ENCODE measurements around the gene PIAS2.

Gene PIAS2

GRCh38 chr18:46794607-46795006, 122.7 kb downstream of the PIAS2 start:
- H3K4me3 ChIP-seq (ENCODE audit: severe bottlenecking), result no peak overlapping the region
- H3K27me3 ChIP-seq (ENCODE audit: insufficient read depth, poor library complexity, severe bottlenecking), result no peaks in the 10 kb centered on the region
- H3K27ac ChIP-seq (ENCODE audit: poor library complexity, severe bottlenecking), result no peak overlapping the region
- no peak for TF ChIP-seq CTCF (IDR thresholded peaks at IDR 0.05; ENCODE audit: poor library complexity, severe bottlenecking)
- H3K4me1 ChIP-seq (ENCODE audit: insufficient read depth, poor library complexity, severe bottlenecking), result no peaks in the 10 kb centered on the region
- no peaks in the 10 kb centered on the region for H3K36me3 ChIP-seq (ENCODE audit: low read depth)
- no peak for ATAC-seq (ENCODE audit: low read depth)
- DNase-seq (ENCODE audit: low spot score), result no peak
- no peaks in the 10 kb centered on the region for H3K9me3 ChIP-seq (ENCODE audit: severe bottlenecking)

- no peak overlapping the region for H3K4me3 ChIP-seq (ENCODE audit: severe bottlenecking)
- H3K36me3 ChIP-seq (ENCODE audit: low read depth), result no peaks in the 10 kb centered on the region
- DNase-seq (ENCODE audit: low spot score) (no peak), ATAC-seq (ENCODE audit: low read depth) (no peak)
- H3K4me1 ChIP-seq (ENCODE audit: insufficient read depth, poor library complexity, severe bottlenecking), result no peaks in the 10 kb centered on the region
- H3K9me3 ChIP-seq (ENCODE audit: severe bottlenecking), result no peaks in the 10 kb centered on the region
- H3K27ac ChIP-seq (ENCODE audit: poor library complexity, severe bottlenecking), result no peak overlapping the region
- no peak for TF ChIP-seq CTCF (IDR thresholded peaks at IDR 0.05; ENCODE audit: poor library complexity, severe bottlenecking)
- H3K27me3 ChIP-seq (ENCODE audit: insufficient read depth, poor library complexity, severe bottlenecking), result no peaks in the 10 kb centered on the region
Observed at GRCh38 chr18:46793565-46793964, 123.7 kb downstream of the PIAS2 start.

- ATAC-seq (ENCODE audit: low read depth) (no peak), DNase-seq (ENCODE audit: low spot score) (no peak)
- no peaks in the 10 kb centered on the region for H3K27me3 ChIP-seq (ENCODE audit: insufficient read depth, poor library complexity, severe bottlenecking)
- H3K4me1 ChIP-seq (ENCODE audit: insufficient read depth, poor library complexity, severe bottlenecking), result no peaks in the 10 kb centered on the region
- no peak for TF ChIP-seq CTCF (IDR thresholded peaks at IDR 0.05; ENCODE audit: poor library complexity, severe bottlenecking)
- no peaks in the 10 kb centered on the region for H3K9me3 ChIP-seq (ENCODE audit: severe bottlenecking)
- H3K4me3 ChIP-seq (ENCODE audit: severe bottlenecking), result no peak overlapping the region
- H3K36me3 ChIP-seq (ENCODE audit: low read depth), result no peaks in the 10 kb centered on the region
- no peak overlapping the region for H3K27ac ChIP-seq (ENCODE audit: poor library complexity, severe bottlenecking)
Observed at GRCh38 chr18:46789088-46789487, 128.2 kb downstream of the PIAS2 start.

GRCh38 chr18:46787674-46788073, 129.6 kb downstream of the PIAS2 start:
- no peak overlapping the region for H3K27ac ChIP-seq (ENCODE audit: poor library complexity, severe bottlenecking)
- no peaks in the 10 kb centered on the region for H3K9me3 ChIP-seq (ENCODE audit: severe bottlenecking)
- DNase-seq (ENCODE audit: low spot score) (no peak), ATAC-seq (ENCODE audit: low read depth) (no peak)
- H3K4me3 ChIP-seq (ENCODE audit: severe bottlenecking), result no peak overlapping the region
- H3K36me3 ChIP-seq (ENCODE audit: low read depth), result no peaks in the 10 kb centered on the region
- H3K27me3 ChIP-seq (ENCODE audit: insufficient read depth, poor library complexity, severe bottlenecking), result no peaks in the 10 kb centered on the region
- no peaks in the 10 kb centered on the region for H3K4me1 ChIP-seq (ENCODE audit: insufficient read depth, poor library complexity, severe bottlenecking)
- no peak for TF ChIP-seq CTCF (IDR thresholded peaks at IDR 0.05; ENCODE audit: poor library complexity, severe bottlenecking)

- no peak overlapping the region for H3K27ac ChIP-seq (ENCODE audit: poor library complexity, severe bottlenecking)
- TF ChIP-seq CTCF (IDR thresholded peaks at IDR 0.05; ENCODE audit: poor library complexity, severe bottlenecking), result no peak
- DNase-seq (ENCODE audit: low spot score) (no peak), ATAC-seq (ENCODE audit: low read depth) (no peak)
- no peaks in the 10 kb centered on the region for H3K27me3 ChIP-seq (ENCODE audit: insufficient read depth, poor library complexity, severe bottlenecking)
- no peaks in the 10 kb centered on the region for H3K36me3 ChIP-seq (ENCODE audit: low read depth)
- H3K4me3 ChIP-seq (ENCODE audit: severe bottlenecking), result no peak overlapping the region
- H3K4me1 ChIP-seq (ENCODE audit: insufficient read depth, poor library complexity, severe bottlenecking), result no peaks in the 10 kb centered on the region
- H3K9me3 ChIP-seq (ENCODE audit: severe bottlenecking), result no peaks in the 10 kb centered on the region
Observed at GRCh38 chr18:46772357-46772756, 144.9 kb downstream of the PIAS2 start.

Data from RWPE2 (cell line).